ENCODE measurements around the gene SLX4IP. TPM values are rescaled to one million over a fixed set of nuclear protein-coding genes. Genes with fewer than 3 reads are reported as not detected.
A peak's percentile ranks its signal among the peaks of the same experiment; 100 is the strongest.

SLX4IP gene
- 0.64 TPM for polyA plus RNA-seq (2012; ENCODE audit: insufficient read length, low read depth)

DNA sequence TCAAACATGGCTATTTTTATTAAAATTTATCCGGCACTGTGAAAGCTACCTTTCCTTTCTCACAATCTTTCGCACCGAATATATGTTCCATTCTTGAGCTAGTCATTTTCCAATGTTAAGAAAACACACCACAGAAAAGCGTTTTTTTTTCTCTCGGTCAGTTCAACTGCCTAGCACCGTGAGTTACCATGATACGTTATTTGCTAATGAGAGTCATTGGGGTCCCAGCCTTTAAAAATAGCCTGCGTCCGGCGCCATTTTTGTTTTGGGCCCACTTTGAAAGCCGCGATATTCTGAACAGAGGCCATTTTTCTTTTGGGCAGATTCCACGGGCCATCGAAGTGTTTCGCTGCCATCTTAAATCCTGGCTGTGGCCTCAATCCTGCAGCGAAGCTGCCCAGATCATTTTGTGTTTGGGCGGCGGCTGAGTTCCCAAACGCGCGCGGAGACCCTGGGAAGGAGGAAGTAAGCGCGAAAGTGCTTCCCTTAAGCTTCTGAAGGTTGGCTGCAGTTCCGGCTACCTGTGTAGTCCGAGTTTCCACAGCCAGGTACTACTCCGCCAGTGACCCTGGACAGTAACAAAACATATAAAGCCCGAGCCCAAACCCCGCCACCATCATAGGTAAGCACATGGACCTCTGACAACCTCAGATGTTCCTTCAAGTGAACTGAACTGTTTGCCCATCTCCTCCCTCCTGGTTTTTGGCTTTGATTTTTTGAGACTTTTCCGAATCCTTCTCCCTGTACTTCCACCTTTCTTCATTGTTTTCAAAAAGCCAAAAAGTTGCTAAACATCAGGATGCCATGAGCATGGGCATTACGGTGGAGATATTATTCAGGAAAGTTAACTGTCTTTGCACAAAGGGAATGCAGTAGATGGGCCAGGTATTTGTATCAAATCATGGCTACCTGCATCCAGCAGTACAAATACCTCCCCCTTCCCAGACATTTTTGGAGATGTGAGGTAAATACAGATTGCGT, at the start of gene SLX4IP:
Gene SLX4IP, plus strand, starts transcription at position 474 of the 981 bp plus-strand sequence. CDS start 22,900 bp downstream, outside the sequence.
- TF ChIP-seq, protein P1, sequence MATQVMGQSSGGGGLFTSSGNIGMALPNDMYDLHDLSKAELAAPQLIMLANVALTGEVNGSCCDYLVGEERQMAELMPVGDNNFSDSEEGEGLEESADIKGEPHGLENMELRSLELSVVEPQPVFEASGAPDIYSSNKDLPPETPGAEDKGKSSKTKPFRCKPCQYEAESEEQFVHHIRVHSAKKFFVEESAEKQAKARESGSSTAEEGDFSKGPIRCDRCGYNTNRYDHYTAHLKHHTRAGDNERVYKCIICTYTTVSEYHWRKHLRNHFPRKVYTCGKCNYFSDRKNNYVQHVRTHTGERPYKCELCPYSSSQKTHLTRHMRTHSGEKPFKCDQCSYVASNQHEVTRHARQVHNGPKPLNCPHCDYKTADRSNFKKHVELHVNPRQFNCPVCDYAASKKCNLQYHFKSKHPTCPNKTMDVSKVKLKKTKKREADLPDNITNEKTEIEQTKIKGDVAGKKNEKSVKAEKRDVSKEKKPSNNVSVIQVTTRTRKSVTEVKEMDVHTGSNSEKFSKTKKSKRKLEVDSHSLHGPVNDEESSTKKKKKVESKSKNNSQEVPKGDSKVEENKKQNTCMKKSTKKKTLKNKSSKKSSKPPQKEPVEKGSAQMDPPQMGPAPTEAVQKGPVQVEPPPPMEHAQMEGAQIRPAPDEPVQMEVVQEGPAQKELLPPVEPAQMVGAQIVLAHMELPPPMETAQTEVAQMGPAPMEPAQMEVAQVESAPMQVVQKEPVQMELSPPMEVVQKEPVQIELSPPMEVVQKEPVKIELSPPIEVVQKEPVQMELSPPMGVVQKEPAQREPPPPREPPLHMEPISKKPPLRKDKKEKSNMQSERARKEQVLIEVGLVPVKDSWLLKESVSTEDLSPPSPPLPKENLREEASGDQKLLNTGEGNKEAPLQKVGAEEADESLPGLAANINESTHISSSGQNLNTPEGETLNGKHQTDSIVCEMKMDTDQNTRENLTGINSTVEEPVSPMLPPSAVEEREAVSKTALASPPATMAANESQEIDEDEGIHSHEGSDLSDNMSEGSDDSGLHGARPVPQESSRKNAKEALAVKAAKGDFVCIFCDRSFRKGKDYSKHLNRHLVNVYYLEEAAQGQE (IDR thresholded peaks at IDR 0.05; ENCODE audit: insufficient read depth in 1 of 2, low read depth in 2 of 2, low read length in 2 of 2) = no peak
- TF ChIP-seq TAF1 (IDR thresholded peaks at IDR 0.05; ENCODE audit: borderline replicate concordance, insufficient read depth, low read length) = peak; percentile 58; the same call in 1 of the 2 replicates

DNA sequence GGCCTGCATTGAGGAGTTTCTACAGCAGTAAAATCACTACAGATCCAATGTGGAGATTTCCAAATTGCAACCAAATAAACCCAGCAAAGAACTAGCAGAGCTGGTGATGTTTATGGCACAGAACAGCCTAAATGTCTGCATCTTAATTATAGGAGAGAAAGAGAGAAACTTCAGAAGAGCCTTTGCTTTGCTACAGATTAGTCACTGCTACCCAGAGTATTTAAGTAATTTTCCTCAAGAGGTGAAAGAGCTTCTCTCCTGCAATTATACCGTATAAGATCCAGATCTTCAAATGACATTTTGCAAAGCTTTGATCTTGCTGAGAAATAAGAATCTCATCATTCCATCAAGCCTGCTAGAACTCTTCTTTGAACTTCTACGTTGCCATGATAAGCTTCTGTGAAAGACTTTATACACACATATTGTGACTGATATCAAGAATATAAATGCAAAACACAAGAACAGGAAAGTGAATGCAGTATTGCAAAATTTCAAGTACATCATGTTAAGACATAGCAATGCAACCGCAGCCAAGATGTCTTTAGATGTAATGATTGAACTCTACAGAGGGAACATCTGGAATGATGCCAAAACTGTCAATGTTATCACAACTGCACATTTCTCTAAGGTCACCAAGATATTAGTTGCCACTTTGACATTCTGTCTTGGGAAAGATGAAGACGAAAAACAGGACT, 49.1 kb upstream of the SLX4IP start:
- TF ChIP-seq FOXP2 (optimal IDR thresholded peaks at IDR 0.05; ENCODE audit: borderline replicate concordance, extremely low read depth, extremely low read length, insufficient read depth) = no peak
- no peak for TF ChIP-seq POLR2AphosphoS5 (IDR thresholded peaks at IDR 0.05; ENCODE audit: low read depth, low read length)
- TF ChIP-seq TAF1 (IDR thresholded peaks at IDR 0.05; ENCODE audit: borderline replicate concordance, insufficient read depth, low read length) = no peak
- TF ChIP-seq, protein P1 (IDR thresholded peaks at IDR 0.05; ENCODE audit: insufficient read depth in 1 of 2, low read depth in 2 of 2, low read length in 2 of 2) = no peak
- TF ChIP-seq SIN3A (IDR thresholded peaks at IDR 0.05; ENCODE audit: borderline replicate concordance, insufficient read depth, low read length) = no peak

DNA sequence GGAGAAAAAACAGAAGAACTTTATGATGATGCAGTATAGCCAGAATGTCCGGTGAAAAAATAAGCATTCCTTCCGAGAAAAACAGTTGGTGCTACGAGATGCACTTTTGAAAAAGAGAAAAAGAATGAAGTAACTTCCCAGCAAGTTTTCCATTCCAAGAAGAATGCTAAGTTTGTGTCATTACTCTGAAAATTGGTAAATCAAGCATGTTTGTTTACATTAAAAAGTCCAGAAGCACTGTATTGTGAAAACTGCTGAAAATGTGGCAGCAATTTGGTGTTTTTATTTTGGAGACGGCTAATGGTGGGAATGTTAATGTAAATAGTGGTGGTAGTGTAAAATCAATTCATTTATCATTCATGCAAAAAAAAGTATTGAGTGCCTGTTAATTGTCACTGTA, 47.4 kb upstream of the SLX4IP start:
- no peak for TF ChIP-seq FOXP2 (optimal IDR thresholded peaks at IDR 0.05; ENCODE audit: borderline replicate concordance, extremely low read depth, extremely low read length, insufficient read depth)

DNA sequence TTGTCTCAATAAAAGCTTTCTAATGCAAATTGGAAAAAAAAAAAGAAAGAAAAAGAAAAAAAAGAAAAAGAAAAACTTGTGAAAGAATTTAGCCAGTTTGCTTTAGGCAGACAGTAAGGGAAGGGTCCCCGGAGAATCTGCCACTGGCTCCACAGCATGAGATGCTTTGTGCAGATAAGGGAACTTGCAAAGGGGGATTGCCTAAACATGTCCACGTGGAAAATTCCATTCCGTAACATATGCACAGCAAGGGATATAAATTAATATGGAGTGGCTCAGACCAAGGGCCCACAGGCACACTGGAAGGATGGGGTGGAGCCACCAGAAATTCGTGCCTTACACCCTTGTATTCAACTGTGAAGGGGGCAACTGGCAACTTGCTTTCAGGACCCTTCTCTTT, 46.5 kb upstream of the SLX4IP start:
- TF ChIP-seq FOXP2 (optimal IDR thresholded peaks at IDR 0.05; ENCODE audit: borderline replicate concordance, extremely low read depth, extremely low read length, insufficient read depth) = no peak
- no peak for TF ChIP-seq SIN3A (IDR thresholded peaks at IDR 0.05; ENCODE audit: borderline replicate concordance, insufficient read depth, low read length)
- TF ChIP-seq, protein P1 (IDR thresholded peaks at IDR 0.05; ENCODE audit: insufficient read depth in 1 of 2, low read depth in 2 of 2, low read length in 2 of 2) = no peak
- TF ChIP-seq TAF1 (IDR thresholded peaks at IDR 0.05; ENCODE audit: borderline replicate concordance, insufficient read depth, low read length) = no peak
- TF ChIP-seq POLR2AphosphoS5 (IDR thresholded peaks at IDR 0.05; ENCODE audit: low read depth, low read length) = no peak

DNA sequence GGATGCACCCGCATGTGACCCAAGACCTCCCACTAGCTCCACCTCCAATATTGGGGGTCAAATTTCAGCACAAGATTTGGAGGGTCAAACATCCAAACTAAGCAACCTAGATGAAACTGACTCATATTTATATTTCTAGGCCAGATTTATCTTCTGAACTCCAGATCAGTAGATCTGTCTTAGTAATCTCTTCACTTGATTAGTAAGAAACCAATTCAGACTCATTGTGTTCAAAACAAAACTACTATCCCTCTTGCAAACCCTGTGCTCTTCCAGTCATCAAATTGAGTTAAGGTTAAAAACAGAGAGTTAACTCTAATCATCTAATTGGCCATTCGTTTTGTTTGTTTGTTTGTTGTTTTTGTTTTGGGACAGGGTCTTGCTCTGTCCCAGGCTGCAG, 44.4 kb upstream of the SLX4IP start:
- no peak for TF ChIP-seq TAF1 (IDR thresholded peaks at IDR 0.05; ENCODE audit: borderline replicate concordance, insufficient read depth, low read length)
- TF ChIP-seq SIN3A (IDR thresholded peaks at IDR 0.05; ENCODE audit: borderline replicate concordance, insufficient read depth, low read length) = no peak
- no peak for TF ChIP-seq POLR2AphosphoS5 (IDR thresholded peaks at IDR 0.05; ENCODE audit: low read depth, low read length)
- TF ChIP-seq, protein P1 (IDR thresholded peaks at IDR 0.05; ENCODE audit: insufficient read depth in 1 of 2, low read depth in 2 of 2, low read length in 2 of 2) = no peak
- no peak for TF ChIP-seq FOXP2 (optimal IDR thresholded peaks at IDR 0.05; ENCODE audit: borderline replicate concordance, extremely low read depth, extremely low read length, insufficient read depth)

Measured in PFSK-1 (cell line).